A673 (cell line): ENCODE data around the gene SH3RF3. TPM values are rescaled to one million over a fixed set of nuclear protein-coding genes. Genes with fewer than 3 reads are reported as not detected.

Experiments
- BruUV-seq: library from RNA; stranded (reverse); fragments of 400-500 nt; replicated peaks from 2 replicates; lab custom pipeline; 2021; lab: Mats Ljungman, UMichigan
- CTCF ChIA-PET: fragments of 300-600 bp; sonication (Branson Sonifier 250); formaldehyde crosslinking; loops from one replicate; lab custom pipeline; 2022; ENCODE audit warnings: antibody characterized with exemption; lab: Charles Lee
- POLR2A ChIA-PET: fragments of 300-600 bp; sonication (Branson Sonifier 250); formaldehyde crosslinking; loops from one replicate; lab custom pipeline; 2022; ENCODE audit warnings: antibody characterized with exemption; ENCODE audit not compliant: low non-redundant PET; lab: Charles Lee
- DNase-seq: peaks from one replicate; pipeline ENCODE4 v3.0.0-alpha.2; 2015; ENCODE audit warnings: low spot score
- H3K27ac ChIP-seq: fragments of 200-600 bp; sonication (generic); 2 replicates; pipeline ENCODE4 v1.5.1; 2016; ENCODE audit warnings: mixed run types, low read depth, mild to moderate bottlenecking, mixed read lengths, antibody characterized with exemption, low read length; ENCODE audit not compliant: poor library complexity, severe bottlenecking
- H3K27me3 ChIP-seq: fragments of 200-600 bp; sonication (generic); replicated peaks from 2 replicates; pipeline ENCODE4 v1.6.1; 2017; ENCODE audit warnings: mixed run types, low read depth, mild to moderate bottlenecking, mixed read lengths, antibody characterized with exemption, low read length; ENCODE audit not compliant: insufficient read depth, poor library complexity
- H3K36me3 ChIP-seq: fragments of 200-600 bp; sonication (generic); 2 replicates; pipeline ENCODE4 v1.6.1; 2016; ENCODE audit warnings: mixed run types, mild to moderate bottlenecking, mixed read lengths, antibody characterized with exemption, low read length; ENCODE audit not compliant: insufficient read depth, poor library complexity, severe bottlenecking
- H3K4me1 ChIP-seq: fragments of 200-600 bp; sonication (generic); 2 replicates; pipeline ENCODE4 v1.6.1; 2017; ENCODE audit warnings: mixed run types, mild to moderate bottlenecking, mixed read lengths, antibody characterized with exemption, low read length; ENCODE audit not compliant: insufficient read depth, poor library complexity, severe bottlenecking
- H3K4me3 ChIP-seq: fragments of 200-600 bp; sonication (generic); 2 replicates; pipeline ENCODE4 v1.5.1; 2016; ENCODE audit warnings: low read depth, mixed run types, mild to moderate bottlenecking, mixed read lengths, low read length; ENCODE audit not compliant: poor library complexity, severe bottlenecking
- H3K9me3 ChIP-seq: fragments of 200-600 bp; sonication (generic); 2 replicates; pipeline ENCODE4 v1.6.1; 2016; ENCODE audit warnings: mixed run types, low read depth, mild to moderate bottlenecking, mixed read lengths, antibody characterized with exemption, low read length; ENCODE audit not compliant: poor library complexity, severe bottlenecking
- CTCF ChIP-seq: fragments of 300-800, 200-600 bp; sonication (generic); conservative IDR thresholded peaks from 2 replicates; pipeline ENCODE4 v1.5.1; 2017; ENCODE audit warnings: low read depth, mild to moderate bottlenecking, antibody characterized with exemption, low read length, moderate library complexity, mixed read lengths
- EZH2 ChIP-seq: fragments of 200-600 bp; sonication (generic); IDR thresholded peaks from 2 replicates; pipeline ENCODE4 v1.6.1; 2017; ENCODE audit warnings: borderline replicate concordance, low read depth, mild to moderate bottlenecking, mixed read lengths, antibody characterized with exemption, low read length; ENCODE audit not compliant: poor library complexity, severe bottlenecking
- intact Hi-C: fragments of 100-400 bp; cut with micrococcal nuclease; formaldehyde crosslinking; loops from one replicate; pipeline ENCODE4 v1.10.0; 2022; ENCODE audit not compliant: unreplicated experiment
- total RNA-seq: library from RNA; stranded (reverse); gene quantifications from 2 replicates; pipeline ENCODE4 v1.2.3, GENCODE V29; 2021

SH3RF3 gene
- total RNA-seq, 1 experiment from 2014 or later = 0.15 TPM

GRCh38 chr2:109176928-109177327 is 47.9 kb downstream of the SH3RF3 start:
- intact Hi-C loops = no loop called here
- ChIA-PET POLR2A (no interaction called here), CTCF (no interaction called here)
- Histone ChIP-seq H3K36me3 (no peaks in the 10 kb centered on the region), H3K27ac (no peak overlapping the region), H3K27me3 (no peaks in the 10 kb centered on the region), H3K4me1 (no peaks in the 10 kb centered on the region), H3K9me3 (no peaks in the 10 kb centered on the region), H3K4me3 (no peak overlapping the region)
- DNase-seq = no peak
- no peak for TF ChIP-seq EZH2
- no peak for TF ChIP-seq CTCF
- BruUV-seq = no TSS peak

GRCh38 chr2:109177635-109178034 is 48.6 kb downstream of the SH3RF3 start:
- no peaks in the 10 kb centered on the region for H3K27me3 ChIP-seq

DNA sequence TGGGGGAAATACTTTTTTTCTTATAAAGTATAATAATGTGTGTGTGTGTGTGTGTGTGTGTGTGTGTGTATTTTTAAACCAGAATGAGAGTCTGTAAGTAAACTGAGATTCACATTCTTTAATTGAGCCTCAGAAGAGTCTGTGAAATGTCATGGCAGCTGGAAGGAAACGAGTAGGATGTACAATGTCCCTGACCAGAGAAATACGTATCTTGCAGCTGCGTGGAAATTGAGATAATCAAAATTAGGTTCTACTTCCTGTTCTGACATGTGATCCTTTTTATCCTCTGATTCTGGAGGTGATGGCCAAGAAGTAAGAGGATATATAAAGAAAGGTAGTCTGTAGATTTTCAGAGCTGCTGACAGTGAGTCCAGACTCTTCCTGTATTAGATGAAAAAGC is 50.0 kb downstream of the SH3RF3 start:
- no peak for DNase-seq
- H3K9me3 ChIP-seq = no peaks in the 10 kb centered on the region
- no TSS peak for BruUV-seq
- no peaks in the 10 kb centered on the region for H3K36me3 ChIP-seq
- no peaks in the 10 kb centered on the region for H3K4me1 ChIP-seq
- no peaks in the 10 kb centered on the region for H3K27me3 ChIP-seq
- ChIA-PET POLR2A (no interaction called here), CTCF (interaction anchor here (0.6 kb wide), 1 partner anchor 60 kb away, joined by 3 read pairs; no protein-coding TSS in a partner anchor)
- H3K4me3 ChIP-seq = no peak overlapping the region
- no peak for TF ChIP-seq CTCF
- intact Hi-C loops = no loop called here
- no peak overlapping the region for H3K27ac ChIP-seq

More at GRCh38 chr2:109177635-109178034, 48.6 kb downstream of the SH3RF3 start:
- H3K4me3 ChIP-seq = no peak overlapping the region
- H3K4me1 ChIP-seq = no peaks in the 10 kb centered on the region
- TF ChIP-seq CTCF (no peak), EZH2 (no peak)
- no TSS peak for BruUV-seq
- H3K27ac ChIP-seq = no peak overlapping the region
- CTCF ChIA-PET = no interaction called here
- no peak for DNase-seq
- intact Hi-C loops = no loop called here
- no peaks in the 10 kb centered on the region for H3K9me3 ChIP-seq
- POLR2A ChIA-PET = no interaction called here
- H3K36me3 ChIP-seq = no peaks in the 10 kb centered on the region
